ENCODE data around the gene C1GALT1.

The C1GALT1 gene

GRCh38 chr7:7290429-7291122, 108.2 kb downstream of the C1GALT1 start:
- DNase-seq: no peak

- DNase-seq: no peak
These were observed 109.7 kb downstream of the C1GALT1 start for GRCh38 chr7:7292085-7292484.

- DNase-seq: no peak
These were observed 110.3 kb downstream of the C1GALT1 start for GRCh38 chr7:7292608-7293007.

GRCh38 chr7:7293092-7293491, 110.7 kb downstream of the C1GALT1 start:
- DNase-seq: no peak

GRCh38 chr7:7294911-7295310, 112.6 kb downstream of the C1GALT1 start:
- no peak for DNase-seq

Measured in CD4-positive, alpha-beta T cell treated with Interleukin-4 for 1 hour (primary cell).